SJSA1 (cell line): ENCODE data around the gene ADAM15. TPM values are rescaled to one million over a fixed set of nuclear protein-coding genes. Genes with fewer than 3 reads are reported as not detected.

Experiments
- DNase-seq, 2 experiments: peaks; one replicate each; pipeline ENCODE4 v3.0.0-alpha.2; 2015 to 2020; ENCODE audit warnings: low spot score in 2 of 2, low read depth in 1 of 2
- H3K27ac ChIP-seq: fragments of 250-450 bp; sonication (Bioruptor Pico); 2 replicates; pipeline ENCODE4 v1.5.1; 2020; ENCODE audit warnings: mild to moderate bottlenecking, moderate library complexity
- H3K27me3 ChIP-seq: fragments of 250-450 bp; sonication (Bioruptor Pico); replicated peaks from 2 replicates; pipeline ENCODE4 v1.5.1; 2020; ENCODE audit warnings: mild to moderate bottlenecking, moderate library complexity
- H3K36me3 ChIP-seq: fragments of 250-450 bp; sonication (Bioruptor Pico); 2 replicates; pipeline ENCODE4 v1.5.1; 2020; ENCODE audit warnings: mild to moderate bottlenecking
- H3K4me1 ChIP-seq: fragments of 250-450 bp; sonication (Bioruptor Pico); replicated peaks from 2 replicates; pipeline ENCODE4 v1.6.1; 2021; ENCODE audit warnings: mild to moderate bottlenecking
- H3K4me3 ChIP-seq: fragments of 250-450 bp; sonication (Bioruptor Pico); 2 replicates; pipeline ENCODE4 v1.5.1; 2020; ENCODE audit warnings: mild to moderate bottlenecking
- H3K9me3 ChIP-seq: fragments of 250-450 bp; sonication (Bioruptor Pico); replicated peaks from 2 replicates; pipeline ENCODE4 v1.5.1; 2020; ENCODE audit warnings: mild to moderate bottlenecking
- total RNA-seq: library from RNA; depleted of rRNA; stranded (reverse); fragments of >200 nt; shearing (Covaris generic); gene quantifications from 2 replicates; pipeline ENCODE4 v1.2.3, GENCODE V29; 2014; rRNA removed

The ADAM15 gene
- 27.0 and 32.0 TPM in 2 replicates for total RNA-seq

- DNase-seq = peak; percentile 84 to 85
- no peaks in the 10 kb centered on the region for H3K36me3 ChIP-seq
- H3K9me3 ChIP-seq = no peaks in the 10 kb centered on the region
- H3K4me1 ChIP-seq = peaks cover 34% of the 10 kb centered on the region
- H3K27ac ChIP-seq = peak within 1 kb of the TSS; percentile 31
- peak within 1 kb of the TSS; percentile 50 for H3K4me3 ChIP-seq
- H3K27me3 ChIP-seq = no peaks in the 10 kb centered on the region
Observed at GRCh38 chr1:155050560-155051341, at the start of gene ADAM15. Gene ADAM15, plus strand, starts transcription at chr1:155051316. Its CDS starts 71 bp downstream, at chr1:155051387.

GRCh38 chr1:155001425-155001674 lies 49.8 kb upstream of the ADAM15 start:
- Histone ChIP-seq H3K4me1 (peaks cover 29% of the 10 kb centered on the region), H3K4me3 (peak overlapping the region; percentile 47), H3K9me3 (no peaks in the 10 kb centered on the region; the same call in 1 of the 2 replicates), H3K27ac (no peak overlapping the region), H3K36me3 (no peaks in the 10 kb centered on the region), H3K27me3 (no peaks in the 10 kb centered on the region)
- DNase-seq = no peak

- Histone ChIP-seq H3K27ac (no peak overlapping the region), H3K4me1 (peaks cover 29% of the 10 kb centered on the region), H3K27me3 (no peaks in the 10 kb centered on the region), H3K9me3 (no peaks in the 10 kb centered on the region; the same call in 1 of the 2 replicates), H3K4me3 (peak overlapping the region; percentile 47), H3K36me3 (no peaks in the 10 kb centered on the region)
- DNase-seq = peak; percentile 90 to 100
Observed at GRCh38 chr1:155001675-155002463, 49.2 kb upstream of the ADAM15 start.

GRCh38 chr1:155002464-155003226 lies 48.5 kb upstream of the ADAM15 start, which contains the start of gene ZBTB7B:
Gene ZBTB7B, plus strand, starts transcription at chr1:155002802. Its CDS starts 11,859 bp downstream, at chr1:155014661.
- Histone ChIP-seq H3K4me1 (peaks cover 29% of the 10 kb centered on the region), H3K36me3 (no peaks in the 10 kb centered on the region), H3K9me3 (no peaks in the 10 kb centered on the region; the same call in 1 of the 2 replicates), H3K4me3 (peak within 1 kb of the TSS; percentile 57), H3K27me3 (no peaks in the 10 kb centered on the region), H3K27ac (no peak within 1 kb of the TSS)
- peak in 1 of 2 experiments; percentile 54 for DNase-seq

- Histone ChIP-seq H3K27ac (no peak overlapping the region), H3K27me3 (no peaks in the 10 kb centered on the region), H3K36me3 (no peaks in the 10 kb centered on the region), H3K4me1 (peaks cover 29% of the 10 kb centered on the region), H3K4me3 (peak overlapping the region; percentile 57), H3K9me3 (no peaks in the 10 kb centered on the region; the same call in 1 of the 2 replicates)
- peak in 1 of 2 experiments; percentile 31 for DNase-seq
Observed at GRCh38 chr1:155003227-155003765, 47.8 kb upstream of the ADAM15 start.

- H3K27ac ChIP-seq = no peak overlapping the region; the same call in 1 of the 2 replicates
- peak overlapping the region; percentile 57 for H3K4me3 ChIP-seq
- DNase-seq = peak in 1 of 2 experiments; percentile 67
- H3K9me3 ChIP-seq = no peaks in the 10 kb centered on the region; the same call in 1 of the 2 replicates
- H3K36me3 ChIP-seq = no peaks in the 10 kb centered on the region
- H3K4me1 ChIP-seq = peaks cover 27% of the 10 kb centered on the region
- H3K27me3 ChIP-seq = no peaks in the 10 kb centered on the region
Observed at GRCh38 chr1:155003766-155004351, 47.3 kb upstream of the ADAM15 start.

GRCh38 chr1:155004352-155005075 lies 46.6 kb upstream of the ADAM15 start:
- no peak overlapping the region; the same call in 1 of the 2 replicates for H3K27ac ChIP-seq
- no peaks in the 10 kb centered on the region for H3K36me3 ChIP-seq
- no peaks in the 10 kb centered on the region; the same call in 1 of the 2 replicates for H3K9me3 ChIP-seq
- DNase-seq = no peak
- H3K27me3 ChIP-seq = no peaks in the 10 kb centered on the region
- peak overlapping the region; percentile 57 for H3K4me3 ChIP-seq
- peaks cover 23% of the 10 kb centered on the region for H3K4me1 ChIP-seq

GRCh38 chr1:155005076-155006011 lies 45.8 kb upstream of the ADAM15 start:
- Histone ChIP-seq H3K27me3 (no peaks in the 10 kb centered on the region), H3K36me3 (no peaks in the 10 kb centered on the region), H3K4me3 (no peak overlapping the region), H3K9me3 (no peaks in the 10 kb centered on the region; the same call in 1 of the 2 replicates), H3K27ac (no peak overlapping the region), H3K4me1 (peaks cover 15% of the 10 kb centered on the region)
- no peak for DNase-seq

GRCh38 chr1:155006601-155007101 lies 44.5 kb upstream of the ADAM15 start:
- Histone ChIP-seq H3K9me3 (no peaks in the 10 kb centered on the region; the same call in 1 of the 2 replicates), H3K4me3 (no peak overlapping the region), H3K36me3 (no peaks in the 10 kb centered on the region), H3K4me1 (peaks cover 5% of the 10 kb centered on the region), H3K27ac (no peak overlapping the region), H3K27me3 (no peaks in the 10 kb centered on the region)
- no peak for DNase-seq

- no peaks in the 10 kb centered on the region; the same call in 1 of the 2 replicates for H3K9me3 ChIP-seq
- no peaks in the 10 kb centered on the region for H3K36me3 ChIP-seq
- H3K4me1 ChIP-seq = peaks cover 5% of the 10 kb centered on the region
- no peaks in the 10 kb centered on the region for H3K27me3 ChIP-seq
- no peak overlapping the region for H3K4me3 ChIP-seq
- no peak for DNase-seq
- H3K27ac ChIP-seq = no peak overlapping the region
Observed at GRCh38 chr1:155007251-155007828, 43.8 kb upstream of the ADAM15 start.
